GM21717 (cell line): Measurements from ENCODE around the gene BOK.

Experiments
- ATAC-seq: cut with Tn5 transposase; IDR thresholded peaks from one replicate; pipeline ENCODE4 v1.9.1; 2021; ENCODE audit warnings: mild to moderate bottlenecking, moderate library complexity; ENCODE audit not compliant: unreplicated experiment

BOK gene

DNA sequence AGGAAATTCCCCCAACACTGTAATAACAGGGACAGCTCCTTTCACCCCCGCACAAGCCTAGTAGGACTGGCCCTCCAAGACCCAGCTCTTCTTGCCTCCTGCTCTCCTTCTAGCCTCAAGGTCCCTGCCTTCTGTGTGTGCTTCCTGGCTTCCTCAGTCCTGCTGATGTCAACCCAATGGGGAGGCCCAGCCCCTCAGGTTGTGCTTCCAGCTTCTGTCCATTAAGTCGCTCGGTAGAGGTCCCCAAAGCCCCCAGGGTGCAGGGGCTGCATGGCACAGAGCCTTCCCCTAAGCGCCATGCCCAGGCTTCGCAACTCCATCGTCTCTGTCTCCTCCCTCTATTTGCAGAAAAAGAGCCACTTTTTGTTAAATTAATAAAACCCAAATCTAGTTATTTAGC, 39.0 kb downstream of the BOK start:
- no peak for ATAC-seq

- no peak for ATAC-seq
These were observed 39.5 kb downstream of the BOK start for GRCh38 chr2:241598061-241598460.

DNA sequence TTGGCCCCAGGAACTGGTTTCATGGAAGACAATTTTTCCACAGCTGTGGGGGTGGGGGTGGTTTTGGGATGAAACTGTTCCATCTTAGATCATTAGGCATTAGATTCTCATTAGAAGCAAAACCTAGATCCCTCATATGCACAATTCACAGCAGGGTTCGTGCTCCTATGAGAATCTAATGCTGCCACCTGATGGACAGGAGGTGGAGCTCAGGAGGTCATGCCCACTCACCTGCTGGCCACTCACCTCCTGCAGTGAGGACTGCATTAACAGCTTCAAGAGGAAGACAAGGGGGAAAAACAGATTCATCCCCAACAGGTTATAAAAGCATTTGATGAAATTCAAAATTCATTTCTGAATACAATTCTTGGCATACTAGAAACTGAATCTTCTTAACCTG, 39.9 kb downstream of the BOK start:
- no peak for ATAC-seq

DNA sequence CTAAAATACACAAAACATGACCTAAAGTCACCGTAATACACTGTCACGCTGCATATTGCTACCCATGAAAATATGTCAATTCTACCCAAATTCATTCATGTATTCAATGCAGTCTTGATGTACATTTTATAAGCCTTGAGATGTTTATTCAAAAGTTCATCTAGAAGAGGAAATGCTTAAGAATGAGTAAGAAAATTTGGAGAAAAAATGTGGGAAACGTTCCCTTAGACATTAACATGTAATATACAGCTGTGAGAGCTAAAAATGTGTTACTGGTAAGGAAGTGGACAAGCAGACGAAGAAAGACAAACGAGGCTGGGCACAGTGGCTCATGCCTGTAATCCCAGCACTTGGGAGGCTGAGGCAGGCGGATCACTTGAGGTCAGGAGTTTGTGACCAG, 41.1 kb downstream of the BOK start:
- no peak for ATAC-seq

DNA sequence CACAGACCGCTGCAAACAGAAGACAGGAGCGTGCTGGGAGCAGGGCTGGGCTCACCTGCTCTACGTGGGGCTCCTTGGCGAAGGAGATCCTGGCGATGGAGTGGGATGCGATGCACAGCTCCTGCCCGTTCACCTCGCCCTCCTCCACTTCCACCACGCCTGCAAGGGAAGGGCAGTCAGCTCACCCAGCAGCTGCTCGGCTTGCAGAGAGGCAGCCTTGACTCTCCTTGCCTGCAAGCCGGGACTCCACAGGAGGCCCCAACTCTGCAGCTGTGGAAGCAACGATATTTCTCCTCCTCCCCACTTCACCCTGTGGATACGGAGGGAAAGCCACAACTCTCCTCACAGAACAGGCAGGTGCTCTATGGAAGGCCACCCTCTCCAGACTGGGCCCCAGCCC, 43.3 kb downstream of the BOK start:
- ATAC-seq: no peak

- ATAC-seq: no peak
These were observed 44.2 kb downstream of the BOK start for GRCh38 chr2:241602720-241603119.

DNA sequence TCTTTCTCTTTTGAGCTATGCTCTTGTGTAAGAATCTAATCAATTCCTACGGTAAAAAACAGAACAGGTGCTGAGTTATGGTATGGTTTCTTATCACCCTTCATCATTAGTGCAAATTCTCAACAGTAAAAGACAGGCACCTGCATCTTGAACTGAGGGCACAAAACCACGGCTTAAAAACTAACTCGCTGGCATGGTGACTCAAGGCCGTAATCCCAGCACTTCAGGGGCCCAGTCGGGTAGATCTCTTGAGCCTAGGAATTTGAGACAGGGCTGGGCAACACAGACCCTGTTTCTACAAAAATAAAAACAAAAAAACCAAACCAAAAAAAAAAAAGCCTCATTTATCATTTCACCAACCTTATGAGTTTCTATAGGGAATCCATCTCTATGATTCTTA, 45.1 kb downstream of the BOK start:
- ATAC-seq: no peak

- ATAC-seq: no peak
These were observed 47.6 kb downstream of the BOK start for GRCh38 chr2:241606186-241606585.

- ATAC-seq: no peak
These were observed 48.8 kb downstream of the BOK start for GRCh38 chr2:241607162-241607885.

DNA sequence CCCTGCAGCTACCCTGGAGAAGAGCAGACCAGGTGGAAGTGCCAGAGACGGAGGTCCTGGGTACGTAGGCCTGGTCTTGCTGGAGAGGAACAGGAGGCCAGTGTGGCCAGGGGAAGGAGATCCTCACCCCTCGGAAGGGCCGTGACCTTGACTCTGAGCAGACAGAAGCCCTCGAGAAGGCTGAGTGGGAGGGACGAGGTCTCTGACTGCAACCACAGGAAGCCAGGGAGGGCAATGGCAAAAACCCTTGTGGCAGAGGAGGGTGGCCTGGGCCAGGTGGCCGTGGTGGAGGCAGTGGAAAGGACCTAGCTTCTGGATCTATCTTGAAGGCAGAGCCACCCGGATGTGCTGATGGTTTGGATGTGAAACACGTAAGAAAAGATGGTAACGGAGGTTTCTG, 50.3 kb downstream of the BOK start:
- no peak for ATAC-seq

DNA sequence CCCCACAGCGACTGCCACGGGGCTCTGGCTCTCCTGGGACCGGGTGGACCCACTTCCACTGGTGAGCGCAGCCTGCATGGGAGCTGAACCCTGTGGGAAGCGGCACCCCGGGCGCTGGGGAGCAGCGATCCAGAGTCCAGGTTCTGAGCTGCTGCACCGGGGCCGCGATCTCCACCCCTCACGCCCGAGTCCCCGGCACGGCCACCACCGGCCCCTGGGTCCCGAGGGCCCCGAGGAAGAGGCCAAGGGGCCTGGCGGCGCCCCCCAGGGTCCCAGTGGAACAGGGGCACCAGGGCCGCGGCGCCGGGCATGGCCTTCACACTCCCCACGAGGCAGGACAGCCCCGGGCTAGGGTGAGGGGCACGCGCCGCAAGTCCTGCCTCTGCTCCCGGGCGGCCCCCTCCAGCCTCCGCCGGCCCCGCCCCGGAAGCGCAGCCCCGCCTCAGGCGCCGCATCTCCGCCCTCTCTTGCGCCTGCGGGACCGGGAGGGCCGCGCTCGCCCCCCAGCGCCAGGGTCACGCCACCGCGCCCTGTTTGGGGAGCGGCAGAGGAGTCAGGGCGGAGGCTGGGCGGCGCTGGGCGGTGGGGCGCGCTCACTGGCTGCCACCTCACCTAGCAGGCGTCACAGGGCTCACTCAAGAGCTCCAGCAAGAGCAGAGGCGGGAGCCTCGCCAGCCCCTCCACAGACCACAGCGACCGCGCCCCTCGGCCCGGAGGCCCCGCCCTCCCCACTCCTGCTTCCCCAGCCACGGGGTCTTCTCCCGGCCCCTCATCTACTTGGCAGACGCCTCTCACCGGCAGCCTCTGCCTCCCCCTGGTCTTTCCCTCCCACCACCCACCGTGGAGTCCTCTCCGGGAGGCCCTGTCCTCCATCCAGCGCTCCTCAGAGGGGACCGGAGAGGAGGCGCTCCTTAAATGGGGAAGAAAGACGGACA, 51.6 kb downstream of the BOK start:
- ATAC-seq: peak; percentile 90

- ATAC-seq: no peak
These were observed 52.5 kb downstream of the BOK start for GRCh38 chr2:241611062-241611461.

GRCh38 chr2:241612156-241613016, 53.8 kb downstream of the BOK start:
- no peak for ATAC-seq

- ATAC-seq: no peak
These were observed 54.7 kb downstream of the BOK start for GRCh38 chr2:241613017-241613780.

GRCh38 chr2:241615041-241615440, 56.5 kb downstream of the BOK start:
- ATAC-seq: no peak

- ATAC-seq: no peak
These were observed 57.0 kb downstream of the BOK start for GRCh38 chr2:241615522-241616052.

DNA sequence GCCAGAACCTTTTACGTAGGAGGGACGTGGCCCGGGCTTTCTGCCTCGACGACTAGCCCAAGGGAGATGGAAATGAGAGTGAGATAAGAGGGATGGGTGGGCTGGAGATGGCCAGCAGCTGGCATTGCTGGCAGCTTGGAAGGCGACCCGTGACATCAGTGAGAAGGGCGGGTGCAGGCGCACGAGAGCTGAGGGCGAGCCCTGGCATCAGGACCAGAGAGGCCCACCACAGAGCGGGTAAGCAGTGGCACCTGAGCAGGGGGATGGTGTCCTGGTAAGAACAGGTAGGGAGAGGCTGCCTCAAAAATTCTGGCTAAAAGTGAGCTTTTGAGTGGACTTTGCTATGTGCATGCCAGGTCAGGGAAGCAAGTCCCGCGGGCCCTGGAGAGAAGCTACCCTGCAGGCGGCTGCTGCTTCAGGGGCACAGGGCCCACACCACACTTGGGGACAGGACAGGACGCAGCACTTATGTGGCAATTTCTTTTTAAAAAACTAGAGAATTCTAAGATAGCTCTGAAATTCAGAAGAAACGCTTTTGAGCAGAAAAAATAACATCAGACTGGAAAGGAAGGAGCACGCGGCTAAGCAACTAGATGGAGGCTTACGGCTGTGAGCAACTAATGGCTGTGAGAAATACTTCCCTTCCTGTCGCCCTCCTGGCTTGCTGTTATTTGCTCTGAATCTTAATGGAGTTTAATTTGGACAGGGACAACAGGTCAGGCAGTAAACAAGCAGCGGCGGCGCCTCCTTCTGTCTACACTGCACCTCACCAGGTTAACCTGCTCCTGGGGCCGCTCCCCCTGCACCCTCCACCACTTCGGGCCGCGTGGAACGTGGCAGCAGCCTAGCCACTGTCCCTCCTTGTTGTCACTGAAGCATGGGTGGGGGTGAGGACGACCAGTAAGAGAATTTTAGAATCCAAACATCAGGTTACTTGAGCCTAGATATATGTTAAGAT, 57.9 kb downstream of the BOK start:
- no peak for ATAC-seq

GRCh38 chr2:241617431-241618154, 59.0 kb downstream of the BOK start:
- peak; percentile 48 for ATAC-seq
